CD4-positive, alpha-beta T cell treated with Interleukin-6 for 4 hours (primary cell): ENCODE results near the gene MYO9A.
"Not testable (repeated sequence)": the region's sequence is repeated elsewhere in the genome, so short reads cannot be mapped to it uniquely, and the experiment has no call there.

Experiments used
- DNase-seq: peaks from one replicate; pipeline ENCODE4 v3.0.0-alpha.2; 2020; ENCODE audit warnings: mixed read lengths

MYO9A gene

DNA sequence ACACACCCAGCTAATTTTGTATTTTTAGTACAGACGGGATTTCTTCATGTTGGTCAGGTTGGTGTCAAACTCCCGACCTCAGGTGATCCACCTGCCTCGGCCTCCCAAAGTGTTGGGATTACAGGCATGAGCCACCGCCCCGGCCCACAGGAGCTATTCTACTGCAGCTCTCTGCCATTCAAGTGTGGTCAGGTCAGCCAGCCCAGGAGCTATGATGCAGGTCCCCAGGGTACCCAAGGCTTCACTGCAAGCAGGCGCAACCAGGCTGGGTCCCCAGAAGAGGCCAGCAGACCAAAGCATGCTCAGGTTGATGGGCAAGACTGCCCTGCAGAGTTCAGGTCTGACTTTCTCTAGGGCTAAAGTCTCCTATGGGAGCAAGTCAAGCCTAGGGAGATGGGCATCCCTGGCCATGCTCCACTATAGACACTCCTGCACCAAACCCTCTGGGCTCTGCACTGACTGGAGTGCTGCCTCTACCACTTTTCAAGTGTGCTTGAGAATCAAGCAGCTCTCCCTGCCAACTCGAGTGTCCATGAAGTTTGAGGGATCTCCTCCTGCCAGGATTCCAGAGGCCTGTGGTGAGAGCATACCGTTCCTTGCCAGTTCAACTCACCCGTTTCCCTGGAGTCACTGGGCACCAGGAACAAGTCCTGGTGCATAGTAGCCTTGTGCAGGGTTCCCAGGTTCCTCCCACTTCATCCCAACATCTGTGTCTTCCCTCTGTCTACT, 30.9 kb downstream of the MYO9A start:
- DNase-seq = no peak

DNA sequence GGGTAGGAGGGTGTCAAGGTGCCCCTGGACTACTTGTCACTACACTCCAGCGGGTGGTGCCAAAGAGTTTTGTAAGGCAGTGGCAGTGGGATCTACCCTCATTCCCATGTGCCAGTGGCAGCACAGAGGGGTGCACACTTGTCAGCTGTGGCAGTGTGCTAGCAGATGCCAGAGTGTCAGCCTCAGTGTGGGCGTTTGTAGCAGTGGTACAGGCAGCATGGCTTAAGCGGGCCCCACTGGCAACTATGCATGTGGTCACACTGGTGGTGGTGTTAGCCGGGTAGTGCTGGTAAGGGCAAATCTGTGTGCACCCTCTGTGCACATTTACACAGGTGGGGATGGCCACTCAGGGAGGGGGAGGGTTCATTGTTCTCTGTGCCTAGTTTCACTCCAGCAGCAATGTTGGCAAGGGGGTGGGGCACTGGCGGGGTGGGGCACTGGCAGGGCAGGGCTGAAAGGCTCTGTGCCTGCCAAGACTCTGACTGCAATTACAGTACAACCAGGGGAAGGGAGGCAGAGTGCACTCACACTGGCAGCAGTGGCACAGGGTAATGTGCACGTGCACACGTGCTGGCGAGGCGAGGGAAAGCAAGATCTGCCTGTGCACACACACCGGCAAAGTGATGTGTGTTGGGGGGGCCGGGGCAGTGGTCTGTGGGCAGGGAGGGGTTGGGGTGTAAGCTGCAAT, 31.8 kb downstream of the MYO9A start:
- DNase-seq = no peak

DNA sequence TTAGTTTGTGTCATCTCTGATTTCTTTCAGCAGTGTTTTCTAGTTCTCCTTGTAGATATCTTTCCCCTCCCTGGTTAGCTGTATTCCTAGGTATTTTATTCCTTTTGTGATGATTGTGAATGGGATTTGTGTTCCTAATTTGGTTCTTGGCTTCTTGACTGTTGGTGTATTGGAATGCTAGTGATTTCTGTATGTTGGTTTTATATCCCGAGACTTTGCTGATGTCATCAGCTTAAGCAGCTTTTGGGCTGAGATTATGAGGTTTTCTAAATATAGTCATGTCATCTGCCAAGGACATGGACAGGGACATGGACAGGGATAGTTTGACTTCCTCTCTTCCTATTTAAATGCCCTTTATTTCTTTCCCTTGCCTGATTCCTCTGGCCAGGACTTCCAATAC, 35.8 kb downstream of the MYO9A start:
- no peak for DNase-seq

DNA sequence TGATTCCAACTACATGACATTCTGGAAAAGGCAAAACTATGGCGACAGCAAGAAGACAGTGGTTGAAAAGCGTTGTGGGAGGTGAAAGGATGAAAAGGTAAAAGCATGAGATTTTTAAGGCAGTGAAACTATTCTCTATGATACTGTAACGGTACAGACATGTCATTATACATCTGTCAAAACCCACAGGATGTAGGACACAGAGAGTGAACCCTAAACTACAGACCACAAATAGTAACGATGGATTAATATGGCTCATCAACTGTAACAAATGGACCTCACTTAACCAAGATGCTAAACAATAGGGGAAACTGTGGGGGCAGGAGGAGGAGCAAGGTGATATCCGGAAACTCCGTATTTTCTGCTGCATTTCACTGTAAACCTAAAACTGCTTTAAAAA, 39.1 kb downstream of the MYO9A start:
- no peak for DNase-seq

DNA sequence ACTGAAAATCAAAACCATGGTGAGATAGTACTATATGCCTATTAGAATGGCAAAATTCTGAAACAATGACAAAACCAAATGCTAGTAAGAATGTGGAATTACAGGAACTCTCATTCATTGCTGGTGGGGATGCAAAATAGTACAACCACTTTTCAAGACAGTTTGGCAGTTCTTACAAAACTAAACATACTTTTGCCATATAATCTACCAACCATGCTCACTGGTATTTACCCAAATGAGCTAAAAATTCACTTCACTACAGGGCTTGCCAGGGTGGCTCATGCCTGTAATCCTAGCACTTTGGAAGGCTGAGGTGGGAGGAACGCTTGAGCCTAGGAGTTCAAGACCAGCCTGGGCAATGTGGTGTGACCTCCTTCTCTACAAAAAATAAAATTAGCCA, 40.0 kb downstream of the MYO9A start:
- no peak for DNase-seq

DNA sequence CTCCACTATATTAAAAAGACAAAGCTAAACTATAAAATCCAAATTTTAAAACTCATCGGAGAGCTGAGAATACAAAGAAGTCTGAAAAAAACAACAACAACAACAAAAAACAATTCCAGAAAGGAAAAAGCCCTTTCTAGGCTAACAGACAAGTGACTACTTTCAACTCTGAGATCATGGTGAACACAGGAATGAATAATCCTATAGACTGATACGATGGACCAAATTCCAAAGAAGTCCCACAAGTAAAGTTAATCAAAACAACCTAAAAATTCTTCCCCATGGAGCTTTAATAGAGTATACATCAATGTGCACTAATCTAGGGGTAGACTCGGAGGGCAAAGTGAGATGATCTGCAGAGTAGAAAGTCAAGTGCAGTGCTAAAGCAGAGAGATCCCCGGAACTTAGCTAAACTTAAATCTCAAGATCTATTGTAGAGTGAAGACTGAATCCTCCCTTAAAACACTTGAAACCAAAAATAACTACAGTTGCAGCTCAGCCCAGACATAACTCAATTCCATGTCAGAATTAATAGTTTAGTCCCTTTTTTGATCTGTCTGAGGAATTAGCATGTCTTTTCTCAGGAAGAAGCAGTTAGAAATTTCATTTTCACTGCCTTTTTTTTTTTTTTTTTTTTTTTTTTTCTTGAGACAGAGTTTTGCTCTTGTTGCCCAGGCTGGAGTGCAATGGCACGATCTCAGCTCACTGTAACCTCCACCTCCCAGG, 43.5 kb downstream of the MYO9A start:
- no peak for DNase-seq

DNA sequence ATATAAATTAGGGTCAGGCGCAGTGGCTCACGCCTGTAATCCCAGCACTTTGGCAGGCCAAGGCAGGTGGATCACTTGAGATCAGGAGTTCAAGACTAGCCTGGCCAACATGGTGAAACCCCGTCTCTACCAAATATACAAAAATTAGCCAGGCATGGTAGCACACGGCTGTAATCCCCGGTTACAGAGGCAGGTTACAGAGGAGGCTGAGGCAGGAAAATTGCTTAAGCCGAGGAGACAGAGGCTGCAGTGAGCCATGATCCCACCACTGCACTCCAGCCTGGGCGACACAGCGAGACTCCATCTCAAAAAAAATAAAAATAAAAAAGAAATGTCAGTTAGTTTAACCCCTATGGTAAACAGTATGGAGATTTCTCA, 46.5 kb downstream of the MYO9A start:
- not testable (repeated sequence) for DNase-seq

DNA sequence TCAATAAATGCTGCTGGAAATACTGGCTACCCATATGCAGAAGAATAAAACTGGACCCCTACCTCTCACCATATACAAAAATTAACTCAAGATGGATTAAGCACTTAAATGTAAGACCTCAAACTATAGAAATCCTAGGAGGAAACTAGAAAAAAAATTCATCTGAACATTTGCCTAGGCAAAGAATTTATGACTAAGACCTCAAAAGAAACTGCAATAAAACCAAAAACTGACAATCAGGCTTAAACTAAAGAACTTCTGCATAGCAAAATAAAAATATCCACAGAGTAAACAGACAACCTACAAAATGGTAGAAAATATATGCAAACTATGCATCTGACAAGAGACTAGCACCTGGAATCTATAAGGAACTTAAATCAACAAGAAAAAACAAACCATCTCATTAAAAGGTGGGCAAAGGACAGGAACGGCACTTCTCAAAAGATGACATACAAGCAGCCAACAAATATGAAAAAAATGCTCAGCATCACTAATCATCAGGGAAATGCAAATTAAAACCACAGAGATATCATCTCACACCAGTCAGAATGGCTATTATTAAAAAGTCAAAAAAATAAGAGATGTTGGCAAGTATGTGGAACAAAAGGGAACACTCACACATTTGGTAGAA, 47.0 kb downstream of the MYO9A start:
- no peak for DNase-seq

DNA sequence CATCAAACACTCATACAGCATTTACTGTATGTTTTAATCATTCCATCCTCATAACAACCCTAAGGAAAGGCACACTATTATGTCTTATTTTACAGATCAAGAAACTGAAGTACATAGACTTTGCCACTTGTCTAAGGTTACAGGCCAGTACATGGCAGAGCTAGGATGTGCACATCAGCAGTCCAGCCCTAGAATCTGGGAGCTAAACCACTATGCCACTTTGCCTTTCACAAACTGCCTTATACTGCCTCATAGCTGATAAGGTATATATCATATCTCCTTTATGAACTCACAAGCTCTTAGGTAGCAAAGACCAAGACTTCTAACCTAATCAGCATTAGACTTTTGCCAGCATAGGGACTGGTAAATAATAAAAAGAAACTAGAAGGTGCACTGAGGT, 49.1 kb downstream of the MYO9A start:
- no peak for DNase-seq

DNA sequence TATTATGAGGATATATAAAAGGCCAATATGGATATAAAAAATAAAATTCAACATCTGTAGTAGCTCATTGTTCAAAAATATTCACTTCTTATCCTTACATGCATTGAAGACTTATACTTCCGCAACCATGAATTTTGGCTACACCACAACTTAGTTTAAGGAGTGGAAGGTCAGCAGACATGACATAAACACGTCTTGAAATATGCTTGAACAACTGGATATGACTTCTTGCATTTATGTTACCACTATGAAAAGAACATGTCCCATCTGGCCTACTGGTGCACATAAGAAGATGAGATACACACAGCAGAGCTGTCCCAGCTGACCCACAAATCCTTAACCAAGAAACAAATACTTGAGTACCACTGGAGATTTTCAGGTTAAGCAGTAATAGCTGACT, 52.1 kb downstream of the MYO9A start:
- no peak for DNase-seq

DNA sequence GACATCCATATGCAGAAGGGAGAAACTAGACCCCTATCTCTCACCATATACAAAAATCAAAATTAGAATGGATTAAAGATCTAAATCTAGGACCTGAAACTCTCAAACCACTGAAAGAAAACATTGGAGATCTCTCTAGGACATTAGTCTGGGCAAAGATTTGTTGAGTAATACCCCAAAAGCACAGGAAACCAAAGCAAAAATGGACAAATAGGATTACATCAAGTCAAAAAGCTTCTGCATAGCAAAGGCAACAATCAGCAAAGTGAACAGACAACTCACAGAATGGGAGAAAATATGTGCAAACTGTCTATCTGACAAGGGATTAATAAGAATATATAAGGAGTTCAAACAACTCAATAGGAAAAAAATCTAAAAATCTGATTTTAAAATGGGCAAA, 54.8 kb downstream of the MYO9A start:
- DNase-seq = no peak

DNA sequence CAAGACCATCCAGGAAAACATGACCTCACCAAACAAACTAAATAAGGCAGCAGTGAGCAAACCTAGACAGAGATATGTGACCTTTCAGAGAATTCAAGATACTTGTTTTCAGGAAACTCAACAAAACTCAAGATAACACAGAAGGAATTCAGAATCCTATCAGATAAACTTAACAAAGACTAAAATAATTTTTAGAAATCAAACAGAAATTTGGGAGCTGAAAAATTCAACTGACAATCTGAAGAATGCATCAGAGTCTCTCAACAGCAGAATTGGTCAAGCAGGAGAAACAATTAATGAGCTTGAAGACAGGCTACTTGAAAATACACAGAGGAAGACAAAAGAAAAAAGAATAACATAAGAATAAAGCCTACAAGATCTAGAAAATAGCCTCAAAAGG, 55.6 kb downstream of the MYO9A start:
- no peak for DNase-seq

DNA sequence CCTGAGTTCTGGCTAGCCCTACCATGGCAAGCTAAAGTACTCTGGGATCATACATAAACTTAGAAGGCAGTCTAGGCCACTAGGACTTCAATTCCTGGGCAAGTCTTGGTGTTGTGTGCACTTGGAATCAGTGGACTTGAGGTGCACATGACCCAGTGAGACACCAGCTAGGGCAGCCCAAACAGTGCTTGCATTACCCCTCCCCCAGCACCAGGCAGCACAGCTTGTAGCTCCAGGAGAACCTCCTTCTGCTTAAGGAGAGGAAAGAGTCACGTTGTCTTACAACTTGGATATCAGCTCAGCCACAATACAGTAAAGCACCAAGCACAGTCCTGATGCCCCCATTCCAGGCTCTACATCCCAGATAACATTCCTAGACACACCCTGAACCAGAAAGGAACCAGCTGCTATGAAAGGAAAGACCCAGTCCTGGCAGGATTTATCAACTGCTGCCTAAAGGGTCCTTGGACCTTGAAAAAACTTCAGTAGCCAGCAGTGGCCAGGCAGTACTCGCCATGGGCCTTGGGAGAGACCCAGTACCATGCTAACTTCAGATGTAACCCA, 57.2 kb downstream of the MYO9A start:
- DNase-seq = no peak

DNA sequence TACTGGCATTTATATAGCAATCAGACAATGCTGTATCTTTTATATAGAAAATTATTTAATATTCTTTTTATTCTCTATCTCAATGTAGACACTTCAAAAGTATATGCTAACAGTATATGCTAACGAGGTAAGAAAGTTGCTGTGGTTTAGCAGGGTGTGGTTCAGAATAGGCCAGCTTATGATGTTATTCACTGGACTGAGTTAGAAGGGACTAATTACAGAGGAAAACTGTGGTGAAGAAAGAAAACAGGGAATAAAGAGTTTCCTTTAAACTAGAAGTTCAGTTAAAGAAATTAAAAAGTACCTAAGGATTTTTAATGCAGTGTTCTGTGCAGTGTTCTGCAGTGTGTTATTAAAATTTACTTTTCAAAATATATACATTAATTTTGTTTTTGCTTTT, 59.4 kb downstream of the MYO9A start:
- DNase-seq = no peak

DNA sequence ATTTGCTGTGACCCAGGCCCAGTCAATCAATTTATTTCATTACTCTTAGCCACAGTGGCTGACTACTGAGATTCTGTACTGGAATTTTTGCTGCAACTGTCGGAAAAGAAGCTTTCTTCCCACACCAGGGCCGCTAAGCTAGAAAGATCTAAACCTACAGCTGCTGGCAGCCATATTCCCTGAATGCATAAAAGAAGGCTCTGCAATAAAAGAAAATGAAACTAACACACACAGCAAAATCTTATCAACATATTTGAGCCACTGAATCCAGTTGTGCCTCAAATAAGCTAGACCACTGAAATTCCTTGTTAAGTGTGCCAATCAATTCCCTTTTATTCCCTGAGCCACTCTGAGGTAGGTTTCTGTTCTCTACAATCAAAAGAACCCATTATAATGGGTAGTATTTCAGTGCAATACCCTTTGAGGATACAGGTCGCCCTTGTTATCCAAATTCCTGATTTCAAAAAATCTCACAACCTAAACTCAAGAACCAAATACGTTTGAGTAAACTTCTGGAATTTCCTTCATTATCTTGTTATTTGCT, 60.3 kb downstream of the MYO9A start:
- no peak for DNase-seq

DNA sequence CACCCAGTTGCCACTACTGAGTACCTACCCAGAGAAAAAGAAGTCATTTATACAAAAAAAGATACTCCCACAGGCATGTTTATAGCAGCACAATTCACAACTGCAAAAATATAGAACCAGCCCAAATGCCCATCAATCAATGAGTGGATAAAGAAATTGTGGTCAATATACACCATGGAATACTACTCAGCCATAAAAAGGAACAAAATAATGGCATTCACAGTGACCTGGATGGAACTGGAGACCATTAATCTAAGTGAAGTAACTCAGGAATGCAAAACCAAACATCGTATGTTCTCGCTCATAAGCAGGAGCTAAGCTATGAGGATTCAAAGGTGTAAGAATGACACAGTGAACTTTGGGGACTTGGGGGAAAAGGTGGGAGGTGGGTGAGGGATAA, 61.7 kb downstream of the MYO9A start:
- DNase-seq = not testable (repeated sequence)

DNA sequence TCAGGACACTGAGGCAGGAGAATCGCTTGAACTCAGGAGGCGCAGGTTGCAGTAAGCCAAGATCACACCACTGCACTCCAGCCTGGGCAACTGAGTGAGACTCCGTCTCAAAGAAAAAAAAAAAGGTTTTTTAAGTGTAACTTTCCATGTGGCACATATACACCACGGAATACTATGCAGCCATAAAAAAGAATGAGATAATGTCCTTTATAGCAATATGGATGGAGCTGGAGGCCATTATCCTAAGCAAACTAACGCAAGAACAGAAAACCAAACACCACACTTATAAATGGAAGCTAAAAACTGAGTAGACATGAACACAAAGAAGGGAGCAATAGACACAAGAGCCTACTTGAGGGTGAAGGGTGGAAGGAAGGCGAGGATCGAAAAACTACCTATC, 64.7 kb downstream of the MYO9A start:
- DNase-seq = not testable (repeated sequence)

DNA sequence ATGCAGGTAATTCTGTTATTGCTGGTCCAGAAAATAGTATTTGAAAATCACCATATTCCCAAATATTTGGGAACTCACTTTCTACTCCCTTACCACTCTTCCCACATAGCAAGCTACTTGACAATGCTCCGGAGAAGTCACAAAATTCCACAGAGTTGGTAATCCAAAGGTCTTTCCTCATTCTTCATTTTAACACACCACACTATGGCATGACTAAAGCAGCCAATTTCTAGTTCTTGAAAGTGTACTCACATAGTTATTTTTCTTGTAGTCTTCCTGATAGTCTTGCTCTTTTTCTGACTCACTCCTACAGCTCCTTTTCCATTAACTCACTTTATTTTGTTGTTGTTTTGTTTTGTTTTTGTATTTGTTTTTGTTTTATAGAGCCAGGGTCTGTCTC, 67.2 kb downstream of the MYO9A start:
- no peak for DNase-seq

DNA sequence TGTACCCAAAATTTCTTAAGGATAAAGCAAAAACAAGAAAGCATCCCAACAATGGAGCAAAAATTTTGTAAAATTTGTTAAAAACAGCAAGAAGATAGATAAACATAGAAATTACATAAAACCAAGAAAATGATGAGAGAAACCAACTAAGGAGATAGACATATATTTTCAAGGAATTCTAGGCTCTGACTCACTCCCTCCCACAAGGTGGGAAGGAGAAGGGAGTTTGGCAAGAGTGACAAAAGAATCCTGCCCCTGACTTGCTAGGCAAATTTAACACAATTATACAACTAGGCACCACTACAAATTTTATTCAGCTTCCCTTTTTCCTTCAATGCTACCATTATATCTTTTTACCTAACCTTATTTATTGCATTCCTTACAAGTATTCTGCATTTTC, 70.9 kb downstream of the MYO9A start:
- no peak for DNase-seq

DNA sequence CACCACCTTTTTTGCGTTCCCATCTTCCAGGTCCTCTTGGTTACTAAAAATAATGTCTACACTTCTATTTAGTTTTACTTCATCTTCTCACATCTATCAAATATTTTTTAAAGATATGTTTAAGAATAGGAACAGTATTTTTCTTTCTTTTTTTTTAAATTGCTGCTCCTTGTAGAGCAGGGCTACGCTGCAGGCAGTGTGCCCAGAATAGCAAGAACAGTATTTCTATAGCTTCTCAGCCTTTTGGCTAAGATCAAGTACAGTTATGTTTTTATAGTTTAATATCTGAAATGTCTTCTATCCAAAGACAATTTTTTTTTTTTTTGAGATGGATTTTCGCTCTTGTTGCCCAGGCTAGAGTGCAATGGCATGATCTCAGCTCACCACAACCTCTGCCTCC, 73.0 kb downstream of the MYO9A start:
- no peak for DNase-seq

DNA sequence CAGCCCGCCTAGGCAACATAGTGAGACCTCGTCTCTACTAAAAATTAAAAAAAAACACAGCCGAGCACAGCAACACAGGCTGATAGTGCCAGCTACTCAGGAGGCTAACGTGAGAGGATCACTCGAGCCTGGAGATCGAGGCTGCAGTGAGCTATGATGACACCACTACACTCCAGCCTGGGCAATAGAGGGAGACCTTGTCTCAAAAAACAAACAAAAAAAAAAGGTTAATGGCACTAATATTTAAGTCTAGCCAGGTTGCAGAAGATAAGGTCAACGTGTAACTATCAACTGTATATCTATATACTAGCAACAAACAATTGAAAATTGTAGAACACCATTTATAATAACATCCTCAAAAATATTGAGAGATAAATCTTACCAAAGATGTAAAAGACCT, 75.1 kb downstream of the MYO9A start:
- DNase-seq = no peak

DNA sequence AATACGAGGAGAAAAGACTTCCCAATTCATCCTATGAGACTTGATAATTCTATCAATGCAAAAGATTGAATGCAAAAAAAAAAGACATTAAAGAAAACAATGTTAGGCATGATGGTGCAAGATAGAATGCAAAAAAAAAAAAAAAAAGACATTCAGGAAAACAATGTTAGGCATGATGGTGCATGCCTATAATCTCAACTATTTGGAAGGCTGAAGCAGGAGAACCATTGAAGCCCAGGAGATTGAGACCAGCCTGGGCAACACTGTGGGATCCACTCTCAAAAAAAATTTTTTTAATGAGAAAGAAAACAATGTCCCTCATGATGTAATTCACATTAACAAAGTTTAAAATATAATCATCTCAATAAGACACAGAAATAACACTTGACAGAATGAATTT, 75.9 kb downstream of the MYO9A start:
- no peak for DNase-seq

DNA sequence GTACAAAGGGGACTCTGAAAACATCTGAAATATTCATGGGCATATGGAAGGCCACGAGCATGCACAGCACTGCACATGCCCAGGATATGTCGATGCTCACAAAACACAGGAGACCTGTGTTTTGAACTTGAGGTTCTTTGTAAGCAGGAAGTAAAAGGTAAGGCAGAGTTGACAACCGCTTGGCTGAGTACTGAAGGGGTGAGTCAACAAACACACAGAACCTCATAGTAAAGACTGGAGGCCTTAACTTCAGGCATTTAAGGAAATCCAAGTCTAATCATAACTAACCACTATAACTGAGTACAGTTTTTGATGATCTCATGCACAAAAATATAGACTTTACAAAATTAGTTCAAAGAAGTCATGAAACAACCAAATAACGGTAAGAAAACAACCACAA, 80.6 kb downstream of the MYO9A start:
- DNase-seq = no peak
